GM19239 (cell line): ENCODE data around the gene FAT1.

Experiments used
- DNase-seq: peaks from one replicate; pipeline ENCODE4 v3.0.0; 2011; ENCODE audit warnings: low spot score; ENCODE audit not compliant: insufficient read length
- FAIRE-seq: peaks from 2 replicates; lab custom pipeline; 2011; peaks lifted over from hg19 to GRCh38; lab: Jason Lieb, UNC

FAT1 gene

GRCh38 chr4:186591651-186592050, 132.0 kb downstream of the FAT1 start:
- FAIRE-seq (no peak), DNase-seq (no peak)

GRCh38 chr4:186588503-186588902, 135.2 kb downstream of the FAT1 start:
- DNase-seq (no peak), FAIRE-seq (no peak)

- FAIRE-seq: no peak
- peak; percentile 39 for DNase-seq
Observed at GRCh38 chr4:186587416-186588018, 136.1 kb downstream of the FAT1 start.

- DNase-seq: no peak
- FAIRE-seq: no peak
Observed at GRCh38 chr4:186586205-186586604, 137.5 kb downstream of the FAT1 start.

GRCh38 chr4:186584912-186585311, 138.7 kb downstream of the FAT1 start:
- FAIRE-seq: no peak
- DNase-seq: no peak

GRCh38 chr4:186581421-186581820, 142.2 kb downstream of the FAT1 start:
- FAIRE-seq (no peak), DNase-seq (no peak)

GRCh38 chr4:186580669-186581068, 143.0 kb downstream of the FAT1 start:
- no peak for FAIRE-seq

GRCh38 chr4:186570193-186570996, 153.3 kb downstream of the FAT1 start:
- no peak for FAIRE-seq
- DNase-seq: no peak

More at GRCh38 chr4:186580669-186581068, 143.0 kb downstream of the FAT1 start:
- DNase-seq: no peak

- FAIRE-seq: no peak
Observed at GRCh38 chr4:186569533-186570192, 154.0 kb downstream of the FAT1 start.

GRCh38 chr4:186566068-186566467, 157.6 kb downstream of the FAT1 start:
- DNase-seq (no peak), FAIRE-seq (no peak)

More at GRCh38 chr4:186569533-186570192, 154.0 kb downstream of the FAT1 start:
- no peak for DNase-seq

GRCh38 chr4:186563761-186564160, 159.9 kb downstream of the FAT1 start:
- DNase-seq (no peak), FAIRE-seq (no peak)

GRCh38 chr4:186561748-186562147, 161.9 kb downstream of the FAT1 start:
- no peak for DNase-seq
- FAIRE-seq: no peak

- no peak for DNase-seq
- no peak for FAIRE-seq
Observed at GRCh38 chr4:186560647-186561046, 163.0 kb downstream of the FAT1 start.

GRCh38 chr4:186557486-186557885, 166.2 kb downstream of the FAT1 start:
- no peak for DNase-seq
- no peak for FAIRE-seq

- DNase-seq (no peak), FAIRE-seq (no peak)
Observed at GRCh38 chr4:186557061-186557460, 166.6 kb downstream of the FAT1 start.

GRCh38 chr4:186554914-186555827, 168.5 kb downstream of the FAT1 start, which contains the start of gene MTNR1A:
Gene MTNR1A (minus strand): TSS chr4:186555567. CDS start chr4:186555365, 202 bp downstream.
- DNase-seq (no peak), FAIRE-seq (no peak)

GRCh38 chr4:186554539-186554913, 169.1 kb downstream of the FAT1 start:
- DNase-seq (no peak), FAIRE-seq (no peak)

- FAIRE-seq (no peak), DNase-seq (no peak)
Observed at GRCh38 chr4:186553717-186554116, 169.9 kb downstream of the FAT1 start.

- DNase-seq: no peak
- no peak for FAIRE-seq
Observed at GRCh38 chr4:186551849-186552248, 171.8 kb downstream of the FAT1 start.

GRCh38 chr4:186545436-186545835, 178.2 kb downstream of the FAT1 start:
- DNase-seq (no peak), FAIRE-seq (no peak)
